Endothelial cell of umbilical vein (primary cell): ENCODE results near the gene JCAD. TPM values are rescaled to one million over a fixed set of nuclear protein-coding genes. Genes with fewer than 3 reads are reported as not detected.
A peak's percentile ranks its signal among the peaks of the same experiment; 100 is the strongest.

Experiments
- BruUV-seq: library from RNA; stranded (reverse); fragments of 400-500 nt; replicated peaks from 2 replicates; lab custom pipeline; 2021; lab: Mats Ljungman, UMichigan
- CTCF ChIA-PET: fragments of 300-600, 350-600 bp; sonication (Branson Sonifier 250); formaldehyde crosslinking; loops from one replicate; lab custom pipeline; 2021; ENCODE audit warnings: antibody characterized with exemption, inconsistent platforms; lab: Charles Lee
- POLR2A ChIA-PET: fragments of 300-600, 350-600 bp; sonication (Branson Sonifier 250); formaldehyde crosslinking; loops from one replicate; lab custom pipeline; 2021; ENCODE audit warnings: antibody characterized with exemption, inconsistent platforms; lab: Charles Lee
- DNase-seq: peaks from one replicate; pipeline ENCODE4 v3.0.0-alpha.2; 2011; ENCODE audit warnings: low read depth, low spot score
- FAIRE-seq: peaks from 2 replicates; lab custom pipeline; 2011; peaks lifted over from hg19 to GRCh38; lab: Jason Lieb, UNC
- H2AFZ ChIP-seq: 2 replicates; pipeline ENCODE4 v1.6.0; 2012; ENCODE audit warnings: low read depth, low read length, control low read depth, inconsistent platforms
- H3K27ac ChIP-seq: 2 replicates; pipeline ENCODE4 v1.5.1; 2011; ENCODE audit warnings: low read depth, mild to moderate bottlenecking, control low read depth, low read length, moderate library complexity; ENCODE audit not compliant: insufficient read depth
- H3K27me3 ChIP-seq, 2 experiments: 2 replicates each; pipeline versions ENCODE4 v1.6.0 to v1.6.1; 2011; ENCODE audit warnings: low read length in 2 of 2, mixed read lengths in 1 of 2; ENCODE audit not compliant: control insufficient read depth in 2 of 2, insufficient read depth in 2 of 2
- H3K36me3 ChIP-seq, 2 experiments: 2 replicates in 1 of 2; 3 replicates in 1 of 2; pipeline ENCODE4 v1.5.1; 2011; ENCODE audit warnings: low read length in 2 of 2, mild to moderate bottlenecking in 1 of 2, moderate library complexity in 1 of 2; ENCODE audit not compliant: control insufficient read depth in 2 of 2, insufficient read depth in 2 of 2; ENCODE audit errors: extremely low read depth in 1 of 2
- H3K4me1 ChIP-seq: 3 replicates; pipeline ENCODE4 v1.5.1; 2011; ENCODE audit warnings: mild to moderate bottlenecking, low read length; ENCODE audit not compliant: control insufficient read depth, insufficient read depth; ENCODE audit errors: extremely low read depth
- H3K4me2 ChIP-seq: 2 replicates; pipeline ENCODE4 v1.6.1; 2011; ENCODE audit warnings: low read length, control low read depth, mixed read lengths; ENCODE audit not compliant: insufficient read depth
- H3K4me3 ChIP-seq, 3 experiments: fragments of 200-600 bp in 1 of 3; sonication (generic), shearing (Covaris generic) in 1 of 3; replicated peaks in 1 of 3; 2 replicates each; pipeline ENCODE4 v1.5.1; 2011 to 2016; ENCODE audit warnings: control low read depth in 3 of 3, low read length in 3 of 3, mild to moderate bottlenecking in 2 of 3, inconsistent platforms in 1 of 3, low read depth in 1 of 3, moderate library complexity in 1 of 3; ENCODE audit not compliant: insufficient read depth in 1 of 3
- H3K79me2 ChIP-seq: 2 replicates; pipeline ENCODE4 v1.6.0; 2012; ENCODE audit warnings: low read length, inconsistent platforms; ENCODE audit not compliant: control insufficient read depth, insufficient read depth
- H3K9ac ChIP-seq: replicated peaks from 2 replicates; pipeline ENCODE3; 2011; ENCODE audit warnings: low read length, control low read depth; ENCODE audit not compliant: insufficient read depth; ENCODE audit errors: extremely low read depth
- H3K9me1 ChIP-seq: replicated peaks from 3 replicates; pipeline ENCODE4 v1.6.0; 2011; ENCODE audit warnings: mild to moderate bottlenecking, low read length; ENCODE audit not compliant: control insufficient read depth, insufficient read depth; ENCODE audit errors: extremely low read depth
- H3K9me3 ChIP-seq: replicated peaks from 2 replicates; pipeline ENCODE4 v1.5.1; 2012; ENCODE audit warnings: low read length, inconsistent platforms; ENCODE audit not compliant: control insufficient read depth, insufficient read depth
- H4K20me1 ChIP-seq: replicated peaks from 2 replicates; pipeline ENCODE3; 2011; ENCODE audit warnings: mild to moderate bottlenecking, low read length; ENCODE audit not compliant: control insufficient read depth, insufficient read depth; ENCODE audit errors: extremely low read depth
- CTCF ChIP-seq, 2 donors: IDR thresholded peaks; 1 replicate in 1 of 2; 2 replicates in 1 of 2; pipeline ENCODE4 v1.5.1; 2011; ENCODE audit warnings: low read length in 2 of 2, mild to moderate bottlenecking in 2 of 2, moderate library complexity in 2 of 2, control low read depth in 1 of 2, inconsistent platforms in 1 of 2, low read depth in 1 of 2; ENCODE audit not compliant: insufficient read depth in 1 of 2; ENCODE audit errors: extremely low read depth in 1 of 2
- EZH2 ChIP-seq: IDR thresholded peaks from 2 replicates; pipeline ENCODE4 v1.6.1; 2012; ENCODE audit warnings: borderline replicate concordance, low read depth, mild to moderate bottlenecking, moderate library complexity, low read length, inconsistent platforms; ENCODE audit not compliant: severe bottlenecking
- FOS ChIP-seq: IDR thresholded peaks from 2 replicates; pipeline ENCODE4 v1.6.1; 2011; ENCODE audit warnings: mild to moderate bottlenecking, low read length, moderate library complexity, borderline replicate concordance; ENCODE audit not compliant: insufficient read depth
- JUN ChIP-seq: IDR thresholded peaks from 2 replicates; pipeline ENCODE4 v1.6.1; 2011; ENCODE audit warnings: borderline replicate concordance, low read depth; ENCODE audit not compliant: insufficient read length, insufficient read depth
- POLR2A ChIP-seq: IDR thresholded peaks from 2 replicates; pipeline ENCODE4 v1.6.1; 2012; ENCODE audit warnings: low read depth, mild to moderate bottlenecking, control low read depth, low read length
- POLR2AphosphoS5 ChIP-seq: IDR thresholded peaks from 2 replicates; pipeline ENCODE4 v1.6.1; 2012; ENCODE audit warnings: low read depth, mild to moderate bottlenecking, control low read depth, low read length, moderate library complexity; ENCODE audit not compliant: insufficient read depth
- dilution Hi-C: fragments of 300-500 bp; cut with MboI; formaldehyde crosslinking; loops from one replicate; pipeline ENCODE4 v1.15.0; 2019; ENCODE audit warnings: low sequenced_read_pairs; ENCODE audit not compliant: extremely low pct_ligation_motif_present
- intact Hi-C: fragments of 100-400 bp; cut with micrococcal nuclease; formaldehyde crosslinking; loops from one replicate; pipeline ENCODE4 v1.10.0; 2022
- polyA plus RNA-seq, 4 experiments: library from polyadenylated mRNA; depleted of rRNA in 3 of 4; stranded (reverse) in 3 of 4; unstranded in 1 of 4; fragments of >200 nt; gene quantifications; 2 replicates each; pipeline versions ENCODE4 v1.2.1 to v1.2.3, GENCODE V29; 2011 to 2012; ENCODE audit warnings: missing spikeins in 1 of 4
- total RNA-seq: library from RNA; stranded (reverse); gene quantifications from 2 replicates; pipeline ENCODE4 v1.2.3, GENCODE V29; 2021
- TF ChIP-seq, protein P1 (sequence below): IDR thresholded peaks from 2 replicates; pipeline ENCODE4 v1.6.1; 2011; ENCODE audit not compliant: insufficient read depth, insufficient read length

Gene JCAD
- total and polyA plus RNA-seq, 2 donors (not counting 3 experiments of a cell fraction or from before 2014, with no cell fraction given): 17.5 to 76.3 TPM

GRCh38 chr10:30011396-30011795 is 48.0 kb downstream of the JCAD start:
- Histone ChIP-seq H2AFZ (no peak overlapping the region), H3K9ac (no peak overlapping the region), H3K27me3 (no peaks in the 10 kb centered on the region), H3K36me3 (peaks cover 0 to 7% of the 10 kb centered on the region in 2 experiments), H3K9me1 (no peaks in the 10 kb centered on the region), H3K4me1 (peaks cover 12% of the 10 kb centered on the region), H4K20me1 (no peaks in the 10 kb centered on the region), H3K4me3 (no peak overlapping the region), H3K79me2 (no peaks in the 10 kb centered on the region), H3K4me2 (no peak overlapping the region), H3K27ac (no peak overlapping the region), H3K9me3 (no peaks in the 10 kb centered on the region)
- CTCF ChIA-PET: interaction anchor here (1.0 to 2.6 kb wide), 3 partner anchors 13 to 271 kb away, joined by 3 to 15 read pairs (median 8); no protein-coding TSS in a partner anchor
- DNase-seq (no peak), FAIRE-seq (no peak)
- intact Hi-C loops: no loop called here
- TF ChIP-seq JUN: no peak
- TF ChIP-seq EZH2: no peak
- TF ChIP-seq POLR2A: no peak
- TF ChIP-seq, protein P1, sequence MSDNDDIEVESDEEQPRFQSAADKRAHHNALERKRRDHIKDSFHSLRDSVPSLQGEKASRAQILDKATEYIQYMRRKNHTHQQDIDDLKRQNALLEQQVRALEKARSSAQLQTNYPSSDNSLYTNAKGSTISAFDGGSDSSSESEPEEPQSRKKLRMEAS: no peak
- no peak for TF ChIP-seq FOS
- no peak for TF ChIP-seq CTCF (IDR thresholded peaks at IDR 0.05; ENCODE audit: extremely low read depth in 1 of 2, insufficient read depth in 1 of 2, low read depth in 1 of 2, low read length in 2 of 2)
- peak; percentile 17 for TF ChIP-seq POLR2AphosphoS5
- dilution Hi-C loops: no loop called here
- BruUV-seq: no TSS peak
- POLR2A ChIA-PET: interaction anchor here (1.4 kb wide), 1 partner anchor 17 kb away, joined by 3 read pairs; no protein-coding TSS in a partner anchor
